Measurements from ENCODE around the gene AFMID. TPM values are rescaled to one million over a fixed set of nuclear protein-coding genes. Genes with fewer than 3 reads are reported as not detected.

AFMID gene
- total and polyA plus RNA-seq, 2 experiments from 2014 or later, result 38.0 to 47.5 TPM

GRCh38 chr17:78206298-78206697, 19.1 kb downstream of the AFMID start:
- H3K27ac Mint-ChIP-seq, result no peak overlapping the region

GRCh38 chr17:78208486-78208885, 21.3 kb downstream of the AFMID start:
- H4K20me1 ChIP-seq (replicated peaks; ENCODE audit: insufficient read depth), result no peaks in the 10 kb centered on the region; the same call in 1 of the 2 replicates
- ATAC-seq, result no peak
- no peak overlapping the region for H3K4me3 ChIP-seq
- no peak for TF ChIP-seq EZH2phosphoT487 (IDR thresholded peaks at IDR 0.05; ENCODE audit: unreplicated experiment)
- no peak for TF ChIP-seq STAT1 (IDR thresholded peaks at IDR 0.05; ENCODE audit: unreplicated experiment)
- no peak for TF ChIP-seq ZNF114 (CRISPR knock-in tag; IDR thresholded peaks at IDR 0.05)
- TF ChIP-seq POLR2AphosphoS5 (IDR thresholded peaks at IDR 0.05; ENCODE audit: low read depth), result no peak
- TF ChIP-seq CTCF (conservative IDR thresholded peaks at IDR 0.05; ENCODE audit: low read depth in 2 of 2), result no peak
- no peak for TF ChIP-seq NANOG (IDR thresholded peaks at IDR 0.05; ENCODE audit: borderline replicate concordance)
- TF ChIP-seq CREB1 (CRISPR knock-in tag; IDR thresholded peaks at IDR 0.05; ENCODE audit: low read depth), result no peak
- no peak for TF ChIP-seq EZH2 (IDR thresholded peaks at IDR 0.05; ENCODE audit: low read depth, unreplicated experiment)
- no peak for TF ChIP-seq ETS1 (IDR thresholded peaks at IDR 0.05)
- no peak for TF ChIP-seq ZNF331 (CRISPR knock-in tag; IDR thresholded peaks at IDR 0.05; ENCODE audit: low read depth)

More at GRCh38 chr17:78206298-78206697, 19.1 kb downstream of the AFMID start:
- Histone ChIP-seq H4K20me1 (replicated peaks; ENCODE audit: insufficient read depth) (peaks cover 1% of the 10 kb centered on the region), H3K4me2 (no peak overlapping the region), H3K9me2 (ENCODE audit: insufficient read depth) (no peaks in the 10 kb centered on the region), H3K4me3 (no peak overlapping the region), H2AFZ (no peak overlapping the region), H3F3A (replicated peaks; ENCODE audit: low read depth) (no peaks in the 10 kb centered on the region), H3K27ac (ENCODE audit: low read depth) (no peak overlapping the region), H3K27me3 (ENCODE audit: insufficient read depth) (no peaks in the 10 kb centered on the region), H3K4me1 (ENCODE audit: insufficient read depth) (no peaks in the 10 kb centered on the region), H3K36me3 (ENCODE audit: insufficient read depth) (no peaks in the 10 kb centered on the region), H3K79me2 (replicated peaks; ENCODE audit: insufficient read depth) (no peaks in the 10 kb centered on the region)
- no peaks in the 10 kb centered on the region for H3K9me3 Mint-ChIP-seq
- DNase-seq (ENCODE audit: low spot score) (peak; percentile 51), ATAC-seq (peak; percentile 88)
- TF ChIP-seq POLR2AphosphoS5 (IDR thresholded peaks at IDR 0.05; ENCODE audit: low read depth) (no peak), EZH2 (IDR thresholded peaks at IDR 0.05; ENCODE audit: low read depth, unreplicated experiment) (no peak), CTCF (conservative IDR thresholded peaks at IDR 0.05; ENCODE audit: low read depth in 2 of 2) (peak; percentile 29 to 39; a peak in 3 of 4 replicates), ZNF331 (CRISPR knock-in tag; IDR thresholded peaks at IDR 0.05; ENCODE audit: low read depth) (no peak)
- H3K36me3 Mint-ChIP-seq (ENCODE audit: low read depth), result peaks cover 10% of the 10 kb centered on the region; the same call in 1 of the 3 replicates
- H3K4me1 Mint-ChIP-seq, result no peaks in the 10 kb centered on the region; the same call in 2 of the 3 replicates
- no peak overlapping the region for H3K4me3 Mint-ChIP-seq
- H3K27me3 Mint-ChIP-seq (ENCODE audit: insufficient read depth, low read depth, poor library complexity), result peaks cover 5% of the 10 kb centered on the region

More at GRCh38 chr17:78208486-78208885, 21.3 kb downstream of the AFMID start:
- Histone ChIP-seq H3K4me1 (ENCODE audit: insufficient read depth) (no peaks in the 10 kb centered on the region), H2AFZ (no peak overlapping the region), H3K9me2 (ENCODE audit: insufficient read depth) (no peaks in the 10 kb centered on the region), H3K36me3 (ENCODE audit: insufficient read depth) (no peaks in the 10 kb centered on the region), H3K4me2 (no peak overlapping the region), H3K27ac (ENCODE audit: low read depth) (no peak overlapping the region), H3K27me3 (ENCODE audit: insufficient read depth) (no peaks in the 10 kb centered on the region), H3F3A (replicated peaks; ENCODE audit: low read depth) (no peaks in the 10 kb centered on the region), H3K79me2 (replicated peaks; ENCODE audit: insufficient read depth) (no peaks in the 10 kb centered on the region)
- no peak overlapping the region for H3K27ac Mint-ChIP-seq
- H3K4me3 Mint-ChIP-seq, result no peak overlapping the region
- no peaks in the 10 kb centered on the region; the same call in 2 of the 3 replicates for H3K4me1 Mint-ChIP-seq
- peaks cover 7% of the 10 kb centered on the region for H3K27me3 Mint-ChIP-seq (ENCODE audit: insufficient read depth, low read depth, poor library complexity)
- H3K9me3 Mint-ChIP-seq, result no peaks in the 10 kb centered on the region
- peaks cover 8% of the 10 kb centered on the region; the same call in 1 of the 3 replicates for H3K36me3 Mint-ChIP-seq (ENCODE audit: low read depth)
- DNase-seq (ENCODE audit: low spot score), result no peak
